GM12878 (cell line): ENCODE measurements around the gene SLC41A1. TPM values are rescaled to one million over a fixed set of nuclear protein-coding genes. Genes with fewer than 3 reads are reported as not detected.

Source experiments
- ATAC-seq: fragments of 200-7000 bp; cut with Tn5 transposase; 3 replicates; pipeline ENCODE4 v1.9.1; 2020; ENCODE audit warnings: mild to moderate bottlenecking, moderate library complexity
- BruUV-seq: library from RNA; stranded (reverse); fragments of 400-500 nt; replicated peaks from 2 replicates; lab custom pipeline; 2021; lab: Mats Ljungman, UMichigan
- CTCF ChIA-PET: fragments of 300-600 bp; sonication (Branson Sonifier 250); formaldehyde crosslinking; extraction: SDS; loops from one replicate; lab custom pipeline; 2021; ENCODE audit warnings: inconsistent platforms; lab: Yijun Ruan, JAX
- POLR2A ChIA-PET: fragments of 350-600 bp; formaldehyde crosslinking; extraction: SDS; loops from one replicate; lab custom pipeline; 2021; ENCODE audit warnings: inconsistent platforms; lab: Charles Lee
- RAD21 ChIA-PET: fragments of 300-600 bp; sonication (Branson Sonifier 250); formaldehyde crosslinking; loops from one replicate; lab custom pipeline; 2023; ENCODE audit warnings: antibody characterized with exemption; ENCODE audit not compliant: unreplicated experiment; lab: Charles Lee
- SMC1A ChIA-PET: fragments of 300-600 bp; sonication (Branson Sonifier 250); formaldehyde crosslinking; loops from one replicate; lab custom pipeline; 2023; ENCODE audit not compliant: unreplicated experiment, uncharacterized antibody; lab: Charles Lee
- DNase-seq: peaks from one replicate; pipeline ENCODE4 v3.0.0-alpha.2; 2011; ENCODE audit warnings: low read depth, low spot score
- FAIRE-seq: peaks from 3 replicates; lab custom pipeline; 2011; peaks lifted over from hg19 to GRCh38; lab: Jason Lieb, UNC
- H2AFZ ChIP-seq: 2 replicates; pipeline ENCODE4 v1.6.0; 2011; ENCODE audit warnings: low read depth, low read length, control low read depth; ENCODE audit not compliant: control insufficient read depth
- H3K27ac ChIP-seq: 2 replicates; pipeline ENCODE4 v1.5.1; 2011; ENCODE audit warnings: control low read depth; ENCODE audit not compliant: control insufficient read depth, insufficient read depth
- H3K27me3 ChIP-seq, 2 experiments: replicated peaks in 1 of 2; 2 replicates each; pipeline versions ENCODE4 v1.6.0 to v1.6.1; 2011; ENCODE audit warnings: low read length in 1 of 2; ENCODE audit not compliant: control insufficient read depth in 2 of 2, insufficient read depth in 2 of 2
- H3K36me3 ChIP-seq, 2 experiments: 2 replicates each; pipeline ENCODE4 v1.5.1; 2011; ENCODE audit warnings: low read length in 1 of 2; ENCODE audit not compliant: control insufficient read depth in 2 of 2, insufficient read depth in 2 of 2
- H3K4me1 ChIP-seq: 2 replicates; pipeline ENCODE4 v1.6.1; 2011; ENCODE audit warnings: mild to moderate bottlenecking, low read length, moderate library complexity, mixed read lengths; ENCODE audit not compliant: control insufficient read depth, insufficient read depth
- H3K4me2 ChIP-seq: 2 replicates; pipeline ENCODE4 v1.6.0; 2011; ENCODE audit warnings: control low read depth; ENCODE audit not compliant: control insufficient read depth, insufficient read depth
- H3K4me3 ChIP-seq: fragments of 200-600 bp; sonication (generic); 2 replicates; pipeline ENCODE4 v1.5.1; 2016
- H3K79me2 ChIP-seq: 2 replicates; pipeline ENCODE4 v1.6.0; 2011; ENCODE audit warnings: low read length; ENCODE audit not compliant: control insufficient read depth, insufficient read depth
- H3K9ac ChIP-seq: 2 replicates; pipeline ENCODE4 v1.8.0; 2011; ENCODE audit warnings: low read length, control low read depth, mixed read lengths; ENCODE audit not compliant: control insufficient read depth, insufficient read depth
- H3K9me3 ChIP-seq: replicated peaks from 3 replicates; pipeline ENCODE4 v1.5.1; 2011; ENCODE audit warnings: mild to moderate bottlenecking, low read length; ENCODE audit not compliant: control insufficient read depth, insufficient read depth
- H4K20me1 ChIP-seq: 2 replicates; pipeline ENCODE4 v1.6.0; 2011; ENCODE audit not compliant: control insufficient read depth, insufficient read depth
- HDGF ChIP-seq: fragments of 450-650 bp; IDR thresholded peaks from 2 replicates; pipeline ENCODE4 v1.6.1; 2016; ENCODE audit warnings: antibody characterized with exemption
- PKNOX1 ChIP-seq: fragments of 450-650 bp; IDR thresholded peaks from 2 replicates; pipeline ENCODE4 v1.6.1; 2016; ENCODE audit warnings: mild to moderate bottlenecking
- WGBS: methylation state at CpG from one replicate; pipeline ENCODE4 v1.1.6; 2016; ENCODE audit warnings: low lambda C conversion rate; ENCODE audit not compliant: insufficient replicate concordance, insufficient coverage; ENCODE audit errors: missing lambda C conversion rate; 5-methylcytosine and 5-hydroxymethylcytosine counted together
- in situ Hi-C: fragments of 300-500 bp; cut with MboI; formaldehyde crosslinking; loops from 9 replicates; pipeline ENCODE4 v1.14.3; 2018; ENCODE audit warnings: mixed read lengths
- intact Hi-C: fragments of 100-400 bp; cut with micrococcal nuclease; formaldehyde crosslinking; loops from one replicate; pipeline ENCODE4 v1.14.2; 2022; ENCODE audit not compliant: unreplicated experiment
- polyA plus RNA-seq, 11 experiments: library from polyadenylated mRNA; depleted of rRNA in 4 of 11; unstranded in 6 of 11; stranded (reverse) in 5 of 11; fragments of >200 nt; fragmentation: Nextera tagmentation in 4 of 11; fragmentation: Illumina TruSeq in 1 of 11; extraction: Ambion mirVana in 4 of 11; extraction: Trizol in 1 of 11; gene quantifications; 1 replicate in 1 of 11; 2 replicates in 10 of 11; pipeline versions ENCODE4 v1.2.1 to v1.2.3, GENCODE V29; 2011 to 2016; ENCODE audit warnings: inconsistent platforms in 2 of 11, missing spikeins in 2 of 11, low read depth in 1 of 11
- total RNA-seq, 4 experiments: library from RNA; depleted of rRNA in 3 of 4; stranded (reverse); fragments of >200 nt in 3 of 4; fragmentation: Illumina TruSeq in 1 of 4; extraction: Trizol in 1 of 4; gene quantifications; 2 replicates each; pipeline versions ENCODE4 v1.2.1 to v1.2.3, GENCODE V29; 2013 to 2021

The SLC41A1 gene
- total and polyA plus RNA-seq, 10 of the 15 experiments (the other 5 are each of a cell fraction or from before 2014, with no cell fraction given): 0.13 to 11.3 (median 0.42) TPM

GRCh38 chr1:205849619-205850355, 36.8 kb upstream of the SLC41A1 start, which contains the start of gene PM20D1:
Gene PM20D1 (minus strand): TSS chr1:205850132. CDS start chr1:205850072, 60 bp downstream.
- H2AFZ ChIP-seq: no peak within 1 kb of the TSS
- H3K27me3 ChIP-seq: no peaks in the 10 kb centered on the region
- SMC1A ChIA-PET: no interaction called here
- no peak within 1 kb of the TSS for H3K4me3 ChIP-seq
- H3K9ac ChIP-seq: no peak within 1 kb of the TSS
- CTCF ChIA-PET: interaction anchor here (0.7 kb wide), 1 partner anchor 68 kb away, joined by 3 read pairs; no protein-coding TSS in a partner anchor
- no peak for DNase-seq
- no peak for TF ChIP-seq HDGF
- no peak for TF ChIP-seq PKNOX1
- TF ChIP-seq, all 136 proteins: peak for 0
- intact Hi-C loops: no loop called here
- Histone ChIP-seq H3K4me1 (no peaks in the 10 kb centered on the region), H3K79me2 (no peaks in the 10 kb centered on the region), H3K27ac (no peak within 1 kb of the TSS), H3K9me3 (no peaks in the 10 kb centered on the region; the same call in 2 of the 3 replicates), H4K20me1 (no peaks in the 10 kb centered on the region), H3K4me2 (no peak within 1 kb of the TSS), H3K36me3 (no peaks in the 10 kb centered on the region)
- ChIA-PET RAD21 (no interaction called here), POLR2A (interaction anchor here (1.5 kb wide), 1 partner anchor 9 kb away, joined by 3 read pairs; no protein-coding TSS in a partner anchor)
- ATAC-seq (no peak), FAIRE-seq (no peak)
- BruUV-seq: no TSS peak
- in situ Hi-C loops: no loop called here
- WGBS: 80% methylated on average over 39 of the region's 39 CpGs
